NCI-H1694 (cell line): ENCODE measurements around the gene SSBP2.
"Not testable (repeated sequence)": the region's sequence is repeated elsewhere in the genome, so short reads cannot be mapped to it uniquely, and the experiment has no call there.

ENCODE experiments used
- DNase-seq: peaks from one replicate; lab custom pipeline; 2025; lab: John Stamatoyannopoulos, UW

The SSBP2 gene

GRCh38 chr5:81660624-81661023, 90.3 kb downstream of the SSBP2 start:
- DNase-seq = not testable (repeated sequence)

DNA sequence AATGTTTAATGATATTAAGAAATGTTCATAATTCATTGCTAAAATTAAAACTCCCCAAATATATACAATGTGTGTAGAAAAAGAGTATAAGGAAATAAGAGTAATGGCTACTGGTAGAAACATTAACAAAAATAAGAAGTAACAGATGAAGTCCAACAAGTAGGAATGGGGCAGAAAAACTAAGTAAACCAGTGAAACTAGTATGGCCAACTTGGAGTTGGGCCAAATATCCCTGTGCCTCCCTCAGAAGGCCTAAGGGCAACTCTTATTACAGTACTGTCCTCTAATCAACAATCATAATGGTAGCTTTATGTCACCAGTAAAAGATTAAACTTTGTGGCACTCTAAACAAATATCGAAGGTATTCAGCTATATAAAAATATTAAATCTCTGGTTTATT, 93.5 kb downstream of the SSBP2 start:
- DNase-seq = no peak

GRCh38 chr5:81656783-81657182, 94.1 kb downstream of the SSBP2 start:
- no peak for DNase-seq

DNA sequence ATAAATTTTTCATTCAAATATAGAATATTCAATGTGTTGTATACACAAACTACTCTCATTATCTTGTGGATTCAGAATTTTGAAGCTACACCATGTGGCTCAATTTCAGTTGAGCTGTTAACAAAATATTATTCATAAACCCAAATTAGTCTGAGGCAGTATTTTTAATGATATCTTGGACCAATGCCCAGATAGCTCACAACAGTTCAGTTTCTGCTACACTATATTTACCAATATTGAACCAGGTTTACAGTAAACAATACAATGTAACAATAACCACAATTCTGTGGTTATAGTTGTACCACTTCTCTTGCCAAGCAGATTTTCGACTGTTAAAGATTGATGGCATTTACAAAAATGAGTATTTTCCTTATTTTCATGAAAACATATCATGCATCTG, 99.9 kb downstream of the SSBP2 start:
- DNase-seq = peak; percentile 61

GRCh38 chr5:81646469-81646995, 104.4 kb downstream of the SSBP2 start:
- DNase-seq = no peak

DNA sequence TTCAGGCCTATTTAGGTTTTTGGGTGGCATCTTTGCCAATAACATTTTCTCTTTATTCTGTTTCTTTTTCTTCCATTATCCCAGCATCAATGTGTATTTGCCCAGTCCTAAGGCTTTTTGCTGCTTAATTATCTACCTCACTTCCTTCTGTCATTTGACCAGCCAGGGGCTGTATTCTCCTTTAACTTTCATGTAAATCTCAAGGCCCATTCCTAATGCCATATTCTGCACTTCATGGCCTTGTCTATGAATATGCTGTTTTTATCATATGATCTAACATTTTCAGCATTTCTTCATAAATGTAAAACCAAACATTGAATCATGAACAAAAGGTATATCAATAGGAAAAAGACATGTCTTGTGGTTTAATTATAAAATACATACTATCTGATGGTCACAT, 108.7 kb downstream of the SSBP2 start:
- DNase-seq = no peak

DNA sequence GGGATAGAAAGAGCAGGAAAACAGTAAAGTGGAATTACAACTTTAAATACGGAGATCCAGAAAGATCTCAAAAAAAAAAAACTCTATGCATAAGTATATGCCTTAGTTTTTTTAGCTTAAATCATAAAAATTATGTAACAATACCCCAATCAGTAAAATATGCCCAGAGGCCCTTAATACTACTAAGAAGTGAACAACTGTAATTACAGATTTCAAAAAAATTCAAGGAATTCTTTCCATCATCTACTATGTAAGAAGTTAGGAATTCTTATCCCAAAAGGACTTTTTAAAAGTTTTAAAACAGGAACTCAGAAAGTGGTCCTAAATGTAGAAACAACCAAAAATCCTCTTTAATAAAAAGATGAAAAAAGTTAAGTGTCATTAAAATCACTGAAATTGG, 111.3 kb downstream of the SSBP2 start:
- DNase-seq = no peak

DNA sequence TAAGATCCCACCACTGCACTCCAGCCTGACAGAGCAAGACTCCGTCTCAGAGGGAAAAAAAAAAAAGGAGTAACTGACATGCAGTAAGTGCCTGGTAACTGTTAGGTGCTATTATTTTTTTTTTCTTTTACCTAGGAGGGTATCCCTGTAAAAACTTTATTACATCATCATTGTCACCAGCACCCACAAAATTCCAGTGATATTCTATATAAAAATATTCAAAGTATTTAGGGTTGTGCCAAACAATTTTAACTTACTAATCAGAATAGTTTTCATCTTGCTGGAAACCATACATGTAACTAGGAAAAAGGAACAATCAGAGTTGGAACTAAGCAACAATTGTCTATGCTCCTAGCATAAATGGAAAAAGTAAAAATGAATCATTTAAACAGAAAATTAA, 112.4 kb downstream of the SSBP2 start:
- DNase-seq = no peak

- no peak for DNase-seq
These were observed 117.0 kb downstream of the SSBP2 start for GRCh38 chr5:81633891-81634290.

DNA sequence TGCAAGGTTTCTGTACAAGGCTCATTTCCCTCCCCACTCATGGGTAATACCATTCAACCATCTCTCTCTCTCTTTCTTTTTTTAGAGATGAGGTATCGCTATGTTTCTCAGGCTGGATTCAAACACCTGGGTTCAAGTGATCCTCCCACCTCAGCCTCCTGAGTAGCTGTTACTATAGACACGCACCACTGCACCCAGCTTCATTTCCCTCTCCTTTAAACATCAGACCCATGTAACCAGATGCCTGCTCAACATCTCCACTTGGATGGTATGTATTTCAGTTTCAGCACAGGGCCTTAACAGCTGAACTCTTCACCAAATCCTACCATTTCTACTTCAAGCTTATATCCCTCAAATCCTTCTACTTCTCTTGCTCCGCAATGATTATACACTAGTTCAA, 117.4 kb downstream of the SSBP2 start:
- DNase-seq = no peak

- DNase-seq = no peak
These were observed 118.2 kb downstream of the SSBP2 start for GRCh38 chr5:81632679-81633078.

GRCh38 chr5:81631621-81632020, 119.3 kb downstream of the SSBP2 start:
- DNase-seq = no peak

DNA sequence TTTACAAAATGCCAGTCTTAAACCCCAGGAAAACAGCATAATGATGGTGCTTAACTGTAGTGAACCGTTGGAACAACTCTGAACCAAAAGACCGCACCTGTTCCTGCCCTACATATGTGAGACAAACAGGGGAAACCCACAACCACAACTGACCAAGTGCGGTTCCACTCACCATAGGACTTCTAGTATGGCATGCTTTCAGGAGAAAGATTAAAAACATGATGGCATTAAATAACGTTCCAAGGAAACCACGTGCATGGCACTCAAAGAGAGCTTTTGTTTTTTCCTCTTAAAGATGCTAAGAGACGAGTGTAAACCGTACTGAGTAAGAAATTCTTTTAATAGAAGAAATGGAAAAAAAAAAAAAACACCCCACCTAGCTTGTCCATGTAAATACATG, 119.8 kb downstream of the SSBP2 start:
- DNase-seq = no peak

- DNase-seq = no peak
These were observed 120.2 kb downstream of the SSBP2 start for GRCh38 chr5:81630684-81631083.

DNA sequence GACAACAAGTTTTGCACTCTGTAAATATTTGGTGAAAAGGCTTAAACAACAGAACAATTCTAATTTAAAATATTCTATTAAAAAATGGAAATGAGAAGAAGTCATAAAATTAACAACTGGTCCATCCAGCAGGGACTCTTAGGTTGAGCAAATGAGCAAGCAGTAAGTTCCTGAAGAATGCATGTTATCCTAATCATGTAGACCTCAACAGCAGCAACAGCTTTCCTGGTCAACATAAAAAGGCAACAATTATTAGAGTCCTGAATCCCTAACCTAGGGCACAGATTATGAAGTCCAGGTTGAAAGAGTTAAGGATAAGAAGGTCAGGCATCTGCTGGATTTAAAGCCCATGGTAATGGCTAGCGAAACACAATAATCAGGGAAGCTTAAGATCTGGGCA, 120.9 kb downstream of the SSBP2 start:
- DNase-seq = no peak

DNA sequence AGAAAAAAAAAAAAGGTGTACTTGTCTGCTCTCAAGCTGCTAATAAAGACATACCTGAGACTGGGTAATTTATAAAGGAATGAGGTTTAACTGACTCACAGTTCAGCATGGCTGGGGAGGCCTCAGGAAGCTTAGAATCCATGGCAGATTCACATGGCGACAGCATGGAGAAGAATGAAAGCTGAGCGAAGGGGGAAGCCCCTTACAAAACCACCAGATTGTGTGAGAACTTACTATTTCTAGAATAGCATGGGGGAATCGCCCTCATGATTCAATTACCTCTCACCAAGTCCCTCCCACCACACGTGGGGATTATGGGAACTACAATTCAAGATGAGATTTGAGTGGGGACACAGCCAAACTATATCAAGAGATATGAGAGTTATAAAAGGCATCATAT, 122.8 kb downstream of the SSBP2 start:
- DNase-seq = not testable (repeated sequence)

DNA sequence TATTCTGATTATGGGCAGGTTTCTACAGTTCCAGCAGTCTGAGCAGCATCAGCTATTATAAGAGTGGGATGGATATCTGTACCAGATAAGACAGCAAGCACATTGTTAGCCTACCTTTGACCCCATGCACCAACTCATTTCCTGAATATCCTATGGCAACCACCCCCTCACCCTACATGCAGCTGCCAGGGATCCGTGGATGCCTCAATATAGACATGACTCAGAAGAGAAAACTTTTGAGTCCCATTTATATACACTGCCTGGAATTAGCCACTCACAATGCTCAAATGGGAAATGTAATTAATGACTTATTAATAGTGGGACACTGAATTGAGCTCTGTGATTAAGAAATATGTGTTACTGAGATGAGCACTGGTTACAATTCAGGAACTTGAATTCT, 124.4 kb downstream of the SSBP2 start:
- no peak for DNase-seq

GRCh38 chr5:81609810-81610375, 141.0 kb downstream of the SSBP2 start:
- DNase-seq = no peak

DNA sequence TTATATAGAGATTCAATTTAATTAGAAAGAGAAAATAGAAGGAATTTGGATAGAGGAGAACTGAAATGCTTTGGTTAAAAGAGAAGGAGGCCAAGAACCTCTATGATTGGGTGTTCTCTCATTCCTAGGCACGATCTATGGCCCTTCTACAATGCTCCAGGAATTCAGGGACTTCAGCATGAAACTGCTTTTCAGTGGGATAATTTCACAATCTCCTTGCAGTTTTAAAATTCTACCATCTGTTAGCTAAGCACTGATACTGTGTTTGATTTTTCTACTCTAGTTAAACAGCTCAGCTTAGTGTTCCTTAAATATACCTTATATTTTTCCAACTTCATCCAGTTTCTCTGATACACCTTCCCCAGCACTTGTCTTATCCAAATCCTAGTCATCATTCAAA, 141.9 kb downstream of the SSBP2 start:
- DNase-seq = no peak

GRCh38 chr5:81607693-81608092, 143.2 kb downstream of the SSBP2 start:
- no peak for DNase-seq

- DNase-seq = no peak
These were observed 144.7 kb downstream of the SSBP2 start for GRCh38 chr5:81606150-81606549.

DNA sequence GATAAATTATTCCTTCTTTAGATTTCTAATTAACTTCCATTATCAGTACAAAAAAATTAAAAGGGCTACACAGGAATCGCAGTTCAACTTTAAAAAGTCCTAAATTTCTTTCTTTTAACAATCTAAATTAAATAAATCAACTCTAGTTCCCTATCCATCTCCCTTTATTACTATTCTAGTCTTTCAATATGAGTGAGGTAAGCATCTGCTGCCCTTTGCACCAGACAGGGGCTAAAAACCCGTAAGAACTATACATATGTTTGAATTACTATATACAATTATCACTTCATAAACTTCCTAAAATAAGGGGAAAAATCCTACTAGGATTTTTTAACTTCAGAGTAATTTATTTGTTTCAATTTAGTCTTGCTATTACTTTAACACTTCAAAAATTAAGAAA, 145.6 kb downstream of the SSBP2 start:
- DNase-seq = no peak

DNA sequence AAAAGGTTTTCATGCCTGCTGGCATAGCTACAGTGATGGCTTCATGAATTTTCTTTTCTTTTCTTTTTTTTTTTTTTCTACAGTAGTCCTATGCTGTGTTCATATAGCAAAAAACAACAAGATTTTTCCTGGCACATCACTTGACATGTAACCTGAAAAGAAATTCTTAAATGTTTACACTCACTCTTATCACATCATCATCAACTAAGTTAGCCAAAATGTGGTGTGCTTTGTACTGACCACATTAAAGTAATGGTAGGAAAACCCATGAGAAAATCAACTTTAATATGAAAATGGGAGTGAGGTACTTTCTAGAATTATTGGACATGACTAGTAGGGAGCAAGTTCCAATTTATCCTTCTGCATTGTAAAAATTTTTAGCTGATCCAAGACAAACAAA, 146.7 kb downstream of the SSBP2 start:
- DNase-seq = no peak

DNA sequence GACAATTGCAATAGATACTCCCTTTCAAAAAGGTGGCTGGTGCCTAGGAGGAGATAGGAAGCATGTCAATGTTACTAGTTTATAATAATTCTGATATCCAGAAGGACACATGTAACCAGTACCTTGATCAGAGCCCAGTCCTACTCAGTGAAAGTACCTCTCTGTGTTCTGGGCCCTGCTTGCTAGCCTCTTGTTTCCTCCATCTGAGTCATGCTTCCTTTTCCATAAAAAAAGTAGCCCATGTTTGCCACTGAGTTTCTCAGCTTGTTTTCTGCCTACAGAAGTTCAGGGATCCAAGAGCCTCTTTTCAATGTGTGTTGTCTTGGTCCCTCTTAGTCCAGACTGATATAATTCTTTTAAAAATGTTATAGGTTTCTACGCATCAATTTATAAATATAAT, 149.0 kb downstream of the SSBP2 start:
- DNase-seq = no peak

DNA sequence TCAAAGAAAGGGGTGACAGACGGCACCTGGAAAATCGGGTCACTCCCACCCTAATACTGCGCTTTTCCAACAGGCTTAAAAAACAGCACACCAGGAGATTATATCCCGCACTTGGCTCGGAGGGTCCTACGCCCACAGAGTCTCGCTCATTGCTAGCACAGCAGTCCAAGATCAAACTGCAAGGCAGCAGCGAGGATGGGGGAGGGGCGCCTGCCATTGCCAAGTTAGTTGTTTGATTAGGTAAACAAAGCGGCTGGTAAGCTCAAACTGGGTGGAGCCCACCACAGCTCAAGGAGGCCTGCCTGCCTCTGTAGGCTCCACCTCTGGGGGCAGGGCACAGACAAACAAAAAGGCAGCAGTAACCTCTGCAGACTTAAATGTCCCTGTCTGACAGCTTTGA, 158.8 kb downstream of the SSBP2 start:
- DNase-seq = not testable (repeated sequence)
